HG03442 (cell line): ENCODE results near the gene GAPT.

Experiments
- ATAC-seq: cut with Tn5 transposase; IDR thresholded peaks from one replicate; pipeline ENCODE4 v1.9.1; 2021; ENCODE audit warnings: mild to moderate bottlenecking, moderate library complexity; ENCODE audit not compliant: unreplicated experiment

Gene GAPT

GRCh38 chr5:58460732-58461286 is 30.4 kb upstream of the GAPT start:
- peak; percentile 68 for ATAC-seq

DNA sequence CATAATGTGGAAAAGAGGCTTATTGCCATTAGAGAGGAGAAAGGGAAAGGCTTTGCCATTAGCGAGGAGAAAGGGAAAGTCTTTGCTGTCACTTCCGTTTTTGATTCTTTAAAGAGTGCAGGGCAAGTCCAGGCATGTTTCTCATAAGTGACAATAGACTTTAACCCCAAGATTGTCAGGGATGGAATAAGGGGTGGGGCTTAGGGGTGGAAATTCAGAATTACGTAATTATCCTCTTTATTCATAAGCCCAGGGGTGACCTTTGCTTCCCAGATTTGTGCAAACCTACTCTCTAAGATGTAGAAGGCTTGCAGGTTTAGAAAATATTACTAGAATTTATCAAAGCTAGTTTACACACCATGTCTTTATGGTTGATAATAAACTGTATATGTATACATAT is 29.1 kb upstream of the GAPT start:
- ATAC-seq = no peak

DNA sequence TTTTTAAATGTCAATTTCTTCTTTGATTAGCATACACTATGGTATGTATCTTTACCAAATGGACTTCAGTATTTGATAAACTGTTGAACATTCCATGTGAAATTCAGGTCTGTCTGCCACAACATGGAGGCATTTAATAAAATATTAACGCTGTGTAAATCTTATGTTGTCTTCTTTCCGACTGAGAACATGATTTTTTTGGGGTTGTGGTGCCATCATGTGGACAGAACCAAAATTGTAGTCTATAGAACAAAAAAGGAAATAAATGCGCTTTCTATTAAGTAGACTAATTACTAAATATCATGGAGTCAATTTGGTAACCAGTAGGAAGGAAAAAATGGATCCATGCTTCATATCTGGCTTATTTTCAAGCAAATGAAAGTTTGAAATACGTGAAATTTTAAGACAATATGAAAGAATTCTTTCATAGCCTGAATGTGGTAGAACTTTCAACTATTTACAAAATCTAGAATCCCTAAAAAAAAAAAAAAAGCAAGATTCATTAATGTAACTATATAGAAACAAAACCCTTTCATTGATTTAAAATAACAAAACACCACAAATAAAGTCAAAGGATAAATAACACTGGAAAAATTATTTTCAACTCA is 28.5 kb upstream of the GAPT start:
- ATAC-seq = no peak

DNA sequence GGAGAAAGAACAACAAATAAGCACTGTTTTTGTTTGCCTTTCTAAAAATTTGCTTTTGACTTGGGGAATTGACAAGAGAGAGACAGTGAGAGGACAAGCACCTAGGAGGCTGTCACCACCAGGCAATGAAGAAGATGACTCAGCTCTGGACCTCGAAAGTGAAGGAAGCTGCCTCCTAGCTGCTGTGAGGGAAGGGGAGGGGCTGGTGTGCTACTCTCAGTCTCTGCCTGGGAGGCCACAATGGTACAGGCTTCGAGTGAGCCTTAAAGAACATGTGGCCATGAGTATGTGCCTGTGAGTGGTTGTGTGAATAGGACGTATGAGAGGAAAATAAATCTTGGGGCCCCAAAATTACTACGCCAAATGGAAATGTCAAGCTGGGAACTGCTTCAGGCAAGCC is 24.3 kb upstream of the GAPT start:
- peak; percentile 100 for ATAC-seq

GRCh38 chr5:58469896-58470295 is 21.3 kb upstream of the GAPT start:
- ATAC-seq = no peak

- ATAC-seq = no peak
Measured at GRCh38 chr5:58475404-58475803, 15.8 kb upstream of the GAPT start.

GRCh38 chr5:58477760-58478376 is 13.4 kb upstream of the GAPT start:
- ATAC-seq = no peak

- ATAC-seq = no peak
Measured at GRCh38 chr5:58481066-58481676, 10.1 kb upstream of the GAPT start.

DNA sequence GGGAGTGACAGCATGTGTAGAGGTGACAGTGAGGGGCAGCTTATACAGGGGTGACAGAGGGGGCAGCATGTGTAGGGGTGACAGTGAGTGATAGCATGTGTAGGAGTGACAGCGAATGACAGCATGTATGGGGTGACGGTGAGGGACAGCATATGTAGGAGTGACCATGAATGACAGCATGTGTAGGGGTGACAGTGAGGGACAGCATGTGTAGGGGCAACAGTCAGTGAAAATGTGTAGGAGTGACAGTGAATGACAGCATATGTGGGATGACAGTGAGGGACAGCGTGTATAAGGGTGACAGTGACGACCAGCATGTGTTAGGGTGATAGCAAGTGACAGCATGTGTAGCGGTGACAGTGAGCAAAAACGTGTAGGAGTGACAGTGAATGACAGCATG is 9.4 kb upstream of the GAPT start:
- ATAC-seq = no peak

GRCh38 chr5:58482536-58482935 is 8.7 kb upstream of the GAPT start:
- ATAC-seq = no peak

DNA sequence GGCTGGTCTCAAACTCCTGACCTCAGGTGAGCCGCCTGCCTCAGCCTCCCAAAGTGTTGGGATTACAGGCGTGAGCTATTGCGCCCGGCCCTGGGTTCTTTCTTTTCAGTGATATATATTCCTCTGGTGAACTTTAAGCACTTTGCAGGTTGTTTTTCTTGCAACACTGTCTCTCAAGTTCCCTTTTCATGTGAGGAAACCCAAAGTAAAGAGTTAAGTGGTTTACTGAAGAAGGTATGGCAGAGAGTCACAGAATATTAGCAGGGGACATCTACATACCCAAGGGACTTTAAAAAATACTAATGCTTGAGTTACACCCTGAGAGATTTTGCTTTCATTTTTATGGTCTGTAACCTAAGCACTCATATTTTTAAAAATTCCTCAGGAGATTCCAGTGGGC is 6.7 kb upstream of the GAPT start:
- no peak for ATAC-seq

DNA sequence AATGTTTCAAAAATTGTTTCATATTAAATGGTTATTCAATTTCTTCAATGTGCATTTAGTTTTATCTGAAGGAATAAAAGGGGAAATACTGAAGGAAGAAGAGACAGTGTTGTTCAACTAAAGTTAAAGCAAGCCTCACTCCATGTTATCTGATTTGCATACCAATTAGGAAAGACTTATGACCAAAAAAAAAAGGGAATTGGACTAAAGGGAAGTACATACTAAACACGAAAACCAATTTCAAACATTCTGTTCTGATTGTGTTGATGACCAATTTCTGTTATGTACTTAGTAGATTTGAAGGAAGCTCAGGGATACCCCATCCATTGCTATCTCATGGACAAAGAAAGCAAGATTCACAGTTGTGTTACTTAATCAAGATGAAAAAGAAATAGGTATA is 4.9 kb upstream of the GAPT start:
- ATAC-seq = no peak

GRCh38 chr5:58490402-58491050 is 709 bp upstream of the GAPT start:
- ATAC-seq = peak; percentile 45

GRCh38 chr5:58493141-58493540 is 1.9 kb downstream of the GAPT start:
- ATAC-seq = no peak

- no peak for ATAC-seq
Measured at GRCh38 chr5:58496488-58496887, 5.3 kb downstream of the GAPT start.

DNA sequence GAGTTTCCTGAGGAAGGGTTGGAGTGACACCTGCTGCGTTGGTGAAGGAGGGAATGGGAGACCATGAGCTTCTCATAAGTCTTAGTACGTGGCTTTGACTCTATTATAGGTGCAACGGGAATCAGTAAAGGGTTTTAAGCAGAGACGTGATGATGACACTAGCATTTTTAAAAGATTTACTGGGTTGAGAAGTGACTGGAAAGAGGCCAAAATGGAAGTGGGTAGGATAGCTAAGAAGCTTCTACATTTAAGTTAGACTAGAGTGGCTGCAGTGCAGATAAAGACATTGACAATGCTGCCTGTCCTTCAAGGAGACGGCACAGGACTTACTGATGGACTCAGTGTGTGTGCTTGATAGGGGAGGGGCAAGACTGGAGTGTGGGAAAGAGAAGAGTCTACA is 6.2 kb downstream of the GAPT start:
- no peak for ATAC-seq

DNA sequence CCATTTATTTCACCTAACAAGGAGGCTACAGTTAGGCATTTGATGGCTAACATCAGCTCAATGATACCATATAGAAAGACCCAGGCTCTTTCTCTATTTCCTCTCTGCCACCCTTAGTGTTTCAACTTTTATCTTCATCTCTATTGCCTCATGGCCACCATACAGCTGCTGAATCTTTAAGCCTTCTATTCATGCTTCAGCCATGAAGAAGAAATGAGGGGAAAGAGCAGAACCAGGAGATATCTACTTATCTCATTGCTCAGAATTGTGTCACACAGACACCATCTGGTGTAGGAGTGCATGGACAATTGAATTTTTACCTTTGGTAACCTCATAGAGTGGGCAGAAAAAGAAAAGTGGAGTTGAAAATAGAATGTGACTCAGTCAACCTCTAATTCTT is 6.7 kb downstream of the GAPT start:
- no peak for ATAC-seq

DNA sequence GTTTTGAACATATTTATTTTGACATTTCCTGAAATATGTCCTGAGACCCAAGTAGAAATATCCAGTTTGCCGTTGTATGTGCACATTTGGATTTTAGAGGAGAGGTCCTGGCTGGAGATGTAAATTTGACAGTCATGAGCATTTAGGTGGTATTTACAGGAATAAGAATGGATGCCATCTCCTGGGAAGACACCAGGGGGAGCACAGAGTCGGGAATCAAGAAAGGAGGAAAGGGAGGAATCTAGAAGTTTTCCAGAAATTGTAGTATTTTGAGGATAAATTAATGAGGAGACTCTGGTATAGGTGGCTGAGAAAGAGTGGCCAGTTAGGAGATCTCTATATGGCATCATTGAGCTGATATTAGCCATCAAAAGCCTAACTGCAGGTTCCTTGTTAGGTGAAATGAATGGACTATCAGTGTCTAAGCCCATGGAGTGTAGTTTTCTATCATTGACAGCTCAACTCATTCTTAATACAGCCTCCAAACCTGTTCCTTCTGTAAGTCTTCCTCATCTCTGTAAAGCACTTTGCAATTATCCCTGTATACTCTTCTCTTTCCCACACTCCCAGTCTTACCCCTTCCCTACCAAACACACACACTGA is 7.2 kb downstream of the GAPT start:
- no peak for ATAC-seq

- no peak for ATAC-seq
Measured at GRCh38 chr5:58499231-58499630, 8.0 kb downstream of the GAPT start.

GRCh38 chr5:58499941-58500340 is 8.7 kb downstream of the GAPT start:
- ATAC-seq = no peak

GRCh38 chr5:58501778-58502417 is 10.7 kb downstream of the GAPT start:
- no peak for ATAC-seq
